ENCODE measurements around the gene PGBD2. TPM values are rescaled to one million over a fixed set of nuclear protein-coding genes. Genes with fewer than 3 reads are reported as not detected.

The PGBD2 gene
- total RNA-seq, 4 donors from 2014 or later, result 3.3 to 7.3 (median 5.4) TPM

- Histone ChIP-seq H3K4me3 (no peak overlapping the region), H3K9me3 (no peaks in the 10 kb centered on the region), H3K27me3 (peaks cover 0 to 22% of the 10 kb centered on the region in 2 donors), H3K27ac (no peak overlapping the region), H3K4me1 (no peaks in the 10 kb centered on the region), H3K36me3 (no peaks in the 10 kb centered on the region)
- TF ChIP-seq CTCF (IDR thresholded peaks at IDR 0.05) (no peak), POLR2A (IDR thresholded peaks at IDR 0.05) (no peak), EP300 (IDR thresholded peaks at IDR 0.05) (no peak)
- no peak for DNase-seq (ENCODE audit: low spot score in 2 of 2)
Measured at GRCh38 chr1:248894837-248895236, 11.2 kb upstream of the PGBD2 start.

GRCh38 chr1:248897412-248898337 is 8.4 kb upstream of the PGBD2 start:
- H3K4me3 ChIP-seq, result no peak overlapping the region
- DNase-seq (ENCODE audit: low spot score in 2 of 2), result no peak
- TF ChIP-seq POLR2A (IDR thresholded peaks at IDR 0.05) (no peak), EP300 (IDR thresholded peaks at IDR 0.05) (no peak), CTCF (IDR thresholded peaks at IDR 0.05) (no peak)
- H3K36me3 ChIP-seq, result no peaks in the 10 kb centered on the region
- H3K4me1 ChIP-seq, result no peaks in the 10 kb centered on the region
- WGBS, 2 donors, result 60 to 79% methylated on average over 7 to 9 of the region's 9 CpGs
- H3K9me3 ChIP-seq, result no peaks in the 10 kb centered on the region
- H3K27ac ChIP-seq, result no peak overlapping the region
- H3K27me3 ChIP-seq, result peaks cover 0 to 23% of the 10 kb centered on the region in 2 donors

- DNase-seq (ENCODE audit: low spot score in 2 of 2), result no peak
- Histone ChIP-seq H3K4me1 (peaks cover 0 to 6% (median 0%) of the 10 kb centered on the region in 4 donors), H3K4me3 (no peak overlapping the region), H3K9me3 (no peaks in the 10 kb centered on the region), H3K27ac (no peak overlapping the region), H3K27me3 (peaks cover 0 to 23% of the 10 kb centered on the region in 2 donors), H3K36me3 (no peaks in the 10 kb centered on the region)
- WGBS, 2 donors, result 89 to 94% methylated on average over 1 of the region's 1 CpG
- no peak for TF ChIP-seq CTCF (IDR thresholded peaks at IDR 0.05)
- TF ChIP-seq EP300 (IDR thresholded peaks at IDR 0.05), result no peak
- no peak for TF ChIP-seq POLR2A (IDR thresholded peaks at IDR 0.05)
Measured at GRCh38 chr1:248900637-248901036, 5.4 kb upstream of the PGBD2 start.

- H3K36me3 ChIP-seq, result no peaks in the 10 kb centered on the region
- WGBS, 2 donors, result 88 to 91% methylated on average over 2 of the region's 2 CpGs
- no peak for DNase-seq (ENCODE audit: low spot score in 2 of 2)
Measured at GRCh38 chr1:248901578-248901977, 4.5 kb upstream of the PGBD2 start.

More at GRCh38 chr1:248901578-248901977, 4.5 kb upstream of the PGBD2 start:
- Histone ChIP-seq H3K27ac (no peak overlapping the region), H3K9me3 (peaks cover 0 to 3% (median 0%) of the 10 kb centered on the region in 4 donors), H3K4me3 (no peak overlapping the region), H3K27me3 (peaks cover 0 to 23% of the 10 kb centered on the region in 2 donors), H3K4me1 (peaks cover 0 to 8% (median 0%) of the 10 kb centered on the region in 4 donors)
- no peak for TF ChIP-seq CTCF (IDR thresholded peaks at IDR 0.05)
